Fibroblast of mammary gland (primary cell): ENCODE results near the gene SYNE2.

Source experiments
- DNase-seq: peaks from one replicate; pipeline ENCODE4 v3.0.0-alpha.2; 2010; ENCODE audit warnings: low read depth
- H3K4me3 ChIP-seq: 2 replicates; pipeline ENCODE4 v1.5.1; 2011; ENCODE audit warnings: low read depth, mild to moderate bottlenecking, low read length, moderate library complexity; ENCODE audit not compliant: control insufficient read depth
- TF ChIP-seq, protein P1 (sequence below): conservative IDR thresholded peaks from 2 replicates; pipeline ENCODE4 v1.5.1; 2011; ENCODE audit warnings: low read depth, low read length, inconsistent platforms; ENCODE audit not compliant: control insufficient read depth, insufficient read depth

Gene SYNE2

DNA sequence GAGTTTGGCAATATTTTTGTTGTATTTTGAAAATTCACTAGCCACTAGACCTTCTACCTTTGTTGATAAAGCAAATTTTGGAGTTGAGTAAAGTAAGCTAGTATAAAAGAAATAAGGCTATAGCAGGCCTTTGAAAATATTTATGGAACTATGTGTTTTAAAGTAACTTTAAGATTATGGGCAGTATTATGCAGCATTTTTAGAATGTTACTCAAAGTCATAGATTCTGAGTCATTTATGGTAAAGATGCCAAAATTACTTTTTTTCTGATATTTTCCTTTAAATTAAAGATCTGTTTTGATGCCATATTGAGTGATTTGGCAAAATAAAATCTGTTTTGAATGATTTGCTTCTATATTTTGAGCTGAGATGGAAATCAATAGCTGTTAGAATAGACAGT, 57.2 kb downstream of the SYNE2 start:
- TF ChIP-seq, protein P1, sequence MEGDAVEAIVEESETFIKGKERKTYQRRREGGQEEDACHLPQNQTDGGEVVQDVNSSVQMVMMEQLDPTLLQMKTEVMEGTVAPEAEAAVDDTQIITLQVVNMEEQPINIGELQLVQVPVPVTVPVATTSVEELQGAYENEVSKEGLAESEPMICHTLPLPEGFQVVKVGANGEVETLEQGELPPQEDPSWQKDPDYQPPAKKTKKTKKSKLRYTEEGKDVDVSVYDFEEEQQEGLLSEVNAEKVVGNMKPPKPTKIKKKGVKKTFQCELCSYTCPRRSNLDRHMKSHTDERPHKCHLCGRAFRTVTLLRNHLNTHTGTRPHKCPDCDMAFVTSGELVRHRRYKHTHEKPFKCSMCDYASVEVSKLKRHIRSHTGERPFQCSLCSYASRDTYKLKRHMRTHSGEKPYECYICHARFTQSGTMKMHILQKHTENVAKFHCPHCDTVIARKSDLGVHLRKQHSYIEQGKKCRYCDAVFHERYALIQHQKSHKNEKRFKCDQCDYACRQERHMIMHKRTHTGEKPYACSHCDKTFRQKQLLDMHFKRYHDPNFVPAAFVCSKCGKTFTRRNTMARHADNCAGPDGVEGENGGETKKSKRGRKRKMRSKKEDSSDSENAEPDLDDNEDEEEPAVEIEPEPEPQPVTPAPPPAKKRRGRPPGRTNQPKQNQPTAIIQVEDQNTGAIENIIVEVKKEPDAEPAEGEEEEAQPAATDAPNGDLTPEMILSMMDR, result no peak
- no peak overlapping the region for H3K4me3 ChIP-seq

DNA sequence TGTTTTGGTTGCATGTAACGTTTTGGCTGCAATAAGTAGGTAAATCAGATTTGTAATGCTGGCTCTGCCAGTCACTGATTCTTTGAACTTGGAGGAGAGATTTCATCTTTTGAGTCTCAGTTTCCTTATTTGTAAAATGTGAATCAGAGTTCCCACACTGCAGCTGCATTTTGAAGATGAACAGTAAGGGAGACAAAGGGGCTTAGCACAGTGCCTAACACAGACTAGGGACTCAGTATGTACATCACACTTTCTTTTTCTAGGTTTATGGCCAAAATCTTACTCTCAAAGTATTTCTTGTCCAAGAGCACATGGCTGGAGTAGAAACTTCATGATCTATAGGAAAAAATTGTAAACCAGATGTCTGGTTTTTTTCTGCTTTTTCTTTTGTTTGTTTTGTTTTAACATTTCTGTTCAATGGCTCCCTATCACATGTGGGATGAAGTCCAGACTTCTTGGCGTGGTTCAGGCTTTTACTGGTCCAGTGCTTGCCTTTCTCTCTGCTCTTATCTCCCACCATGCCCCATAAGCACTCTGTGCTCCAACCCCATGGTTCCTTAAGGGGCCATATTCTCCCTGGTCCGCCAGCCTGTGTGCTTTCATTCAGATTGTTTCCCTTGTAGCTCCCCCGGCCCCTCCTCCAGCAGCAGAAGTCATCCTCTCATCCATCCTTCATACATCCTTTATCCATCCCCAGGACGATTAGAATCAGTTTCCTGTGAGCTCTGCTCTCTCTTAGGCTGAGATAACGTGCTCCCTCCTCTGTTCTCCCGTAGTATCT, 58.0 kb downstream of the SYNE2 start:
- peak; percentile 32 for DNase-seq
- TF ChIP-seq, protein P1, result no peak
- H3K4me3 ChIP-seq, result no peak overlapping the region

More for the DNA sequence above, 57.2 kb downstream of the SYNE2 start:
- DNase-seq, result peak; percentile 41

DNA sequence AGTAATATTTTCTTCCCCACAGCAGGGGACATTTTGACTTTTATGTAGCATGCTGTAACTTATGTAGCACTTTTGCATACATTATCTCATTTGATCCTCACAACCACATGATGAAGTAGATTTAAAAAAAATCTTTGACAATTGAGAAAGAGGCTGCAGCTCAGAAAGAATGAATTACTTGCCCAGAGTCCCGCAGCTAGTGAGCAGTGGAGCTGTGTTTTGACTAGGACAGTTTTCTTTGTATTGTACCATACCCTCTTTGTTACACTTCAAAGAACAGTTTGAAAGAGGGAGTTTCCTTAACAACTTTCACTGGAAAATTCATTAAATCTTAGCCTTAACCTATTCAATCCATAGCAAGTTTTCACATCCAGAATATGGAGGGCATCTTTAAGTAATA, 58.6 kb downstream of the SYNE2 start:
- no peak overlapping the region for H3K4me3 ChIP-seq
- no peak for DNase-seq
- TF ChIP-seq, protein P1, result no peak

DNA sequence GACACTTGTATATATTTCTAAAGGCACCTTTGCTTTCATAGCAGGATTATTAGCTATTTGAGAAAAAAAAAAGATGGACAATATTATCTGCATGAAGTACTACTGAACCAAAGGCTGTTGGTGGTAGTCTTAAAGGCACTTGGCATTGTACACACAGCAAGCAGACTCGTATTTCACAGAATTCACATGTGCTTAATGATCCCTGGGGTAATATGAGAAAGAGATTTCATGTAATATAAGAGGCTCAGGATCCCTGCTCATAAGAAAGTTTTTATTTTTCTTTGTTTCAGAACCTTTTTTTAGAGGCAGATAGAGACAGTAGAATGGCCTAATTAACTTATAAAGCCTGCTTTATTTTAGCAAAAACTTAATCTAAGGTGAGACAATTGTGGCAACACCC, 59.5 kb downstream of the SYNE2 start:
- H3K4me3 ChIP-seq, result no peak overlapping the region
- TF ChIP-seq, protein P1, result no peak
- no peak for DNase-seq

DNA sequence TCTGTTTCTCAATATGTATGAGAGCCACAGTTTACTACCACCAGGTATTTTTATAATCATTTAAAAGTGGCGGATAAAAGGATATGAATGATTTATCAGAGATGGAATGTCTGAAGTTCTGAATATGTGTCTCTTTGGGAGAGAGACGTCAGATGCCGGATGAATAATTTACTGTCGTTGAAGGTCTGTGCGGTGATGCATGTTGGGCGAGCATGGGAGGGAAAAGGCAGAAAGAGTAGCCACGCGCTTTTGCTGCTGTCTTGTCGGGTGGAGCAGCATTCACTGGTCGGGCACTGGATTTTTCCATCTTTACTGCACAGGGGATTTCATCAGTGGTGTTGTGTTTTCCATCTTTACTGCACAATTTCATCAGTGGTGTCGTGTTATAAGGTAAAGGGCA, 65.6 kb downstream of the SYNE2 start:
- TF ChIP-seq, protein P1, result no peak
- DNase-seq, result no peak
- H3K4me3 ChIP-seq, result no peak overlapping the region

DNA sequence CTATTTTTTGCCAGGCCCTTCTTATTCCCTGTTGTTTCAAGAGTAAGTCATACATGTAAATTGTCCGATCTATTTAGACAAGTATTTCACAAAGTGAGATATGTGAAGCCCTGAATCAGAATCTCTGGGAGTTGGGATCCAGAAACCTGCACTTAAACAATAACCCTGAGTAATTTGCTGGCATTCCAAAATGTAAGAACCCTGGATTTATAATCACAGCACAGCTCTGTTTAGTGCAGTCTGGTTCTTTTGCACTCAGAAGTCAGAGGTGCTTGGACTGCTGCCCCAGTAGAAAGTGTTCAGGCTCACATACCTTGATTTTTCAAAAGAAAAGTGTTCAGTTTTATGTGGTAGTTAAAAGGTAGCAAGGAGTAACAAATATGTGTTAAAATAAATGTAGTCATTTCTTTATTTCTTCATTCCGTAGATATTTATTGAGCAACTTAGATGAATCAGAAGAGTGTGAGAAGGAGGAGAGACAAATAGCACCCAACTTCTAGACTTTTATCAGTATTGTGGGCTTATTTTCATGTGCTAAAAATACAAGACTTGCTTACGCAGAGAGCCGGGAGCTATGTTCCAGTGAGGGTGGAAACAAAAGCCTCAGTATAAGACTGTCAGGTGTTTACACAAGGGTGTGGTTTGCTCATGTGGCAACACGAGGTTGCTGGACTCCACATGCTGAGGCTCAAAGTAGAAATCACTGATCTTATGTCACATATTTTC, 70.1 kb downstream of the SYNE2 start:
- TF ChIP-seq, protein P1, result no peak
- DNase-seq, result no peak

DNA sequence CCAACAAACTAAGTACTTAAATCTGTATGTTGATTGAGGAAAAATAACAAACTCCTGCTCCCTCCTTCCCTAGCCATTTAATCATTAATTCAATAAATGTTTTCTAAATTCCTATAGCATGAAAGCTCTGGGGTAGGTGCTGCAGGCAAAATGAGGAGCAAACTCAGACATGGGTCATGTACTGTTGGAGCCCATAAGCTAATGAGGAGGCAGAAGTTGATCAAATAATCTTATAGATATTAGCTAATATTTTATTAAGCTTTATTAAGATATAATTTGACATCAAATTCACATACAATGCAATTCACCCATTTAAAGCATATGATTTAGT, 70.6 kb downstream of the SYNE2 start:
- no peak for DNase-seq
- no peak overlapping the region for H3K4me3 ChIP-seq

More for the DNA sequence above, 70.1 kb downstream of the SYNE2 start:
- H3K4me3 ChIP-seq, result no peak overlapping the region

More for the DNA sequence above, 70.6 kb downstream of the SYNE2 start:
- TF ChIP-seq, protein P1, result no peak
